K562 (cell line): Measurements from ENCODE around the gene TOM1L2. TPM values are rescaled to one million over a fixed set of nuclear protein-coding genes. Genes with fewer than 3 reads are reported as not detected.

ENCODE experiments used
- ATF1 ChIP-seq, 2 experiments: fragments of 450-650 bp in 1 of 2; IDR thresholded peaks; 2 replicates each; pipeline ENCODE4 v1.6.1; 2016; ENCODE audit warnings: missing compliant biosample characterization in 1 of 2, missing genetic modification characterization in 1 of 2
- BMI1 ChIP-seq: fragments of 150-350 bp; IDR thresholded peaks from 2 replicates; pipeline ENCODE4 v1.6.1; 2014; ENCODE audit warnings: low read length
- BRCA1 ChIP-seq, 2 experiments: fragments of 450-650 bp in 1 of 2; sonication (generic) in 1 of 2; formaldehyde crosslinking in 1 of 2; IDR thresholded peaks; 2 replicates each; pipeline versions ENCODE4 v1.5.0 to v1.6.1; 2017 to 2020; ENCODE audit warnings: mild to moderate bottlenecking in 1 of 2, missing genetic modification reagents in 1 of 2
- CBX1 ChIP-seq: sonication (generic); IDR thresholded peaks from 2 replicates; pipeline ENCODE4 v1.6.1; 2016; ENCODE audit warnings: antibody characterized with exemption, low read depth, mild to moderate bottlenecking
- CREB3L1 ChIP-seq: fragments of 450-650 bp; IDR thresholded peaks from 2 replicates; pipeline ENCODE4 v1.6.1; 2014; ENCODE audit warnings: low read depth, mild to moderate bottlenecking, moderate library complexity, borderline replicate concordance
- GTF2A2 ChIP-seq: IDR thresholded peaks from 2 replicates; pipeline ENCODE4 v1.6.1; 2016; ENCODE audit warnings: mild to moderate bottlenecking, missing genetic modification characterization, missing compliant biosample characterization
- HCFC1 ChIP-seq: IDR thresholded peaks from 2 replicates; pipeline ENCODE4 v1.6.1; 2012; ENCODE audit warnings: low read depth, low read length, improper control_type of control experiment
- JUND ChIP-seq, 2 experiments: IDR thresholded peaks; 2 replicates in 1 of 2; 3 replicates in 1 of 2; pipeline ENCODE4 v1.6.1; 2011; ENCODE audit warnings: borderline replicate concordance in 2 of 2, low read depth in 2 of 2, low read length in 2 of 2, improper control_type of control experiment in 1 of 2, missing biosample characterization in 1 of 2, missing genetic modification characterization in 1 of 2, missing genetic modification reagents in 1 of 2
- MAFG ChIP-seq: fragments of 450-650 bp; conservative IDR thresholded peaks from 2 replicates; pipeline ENCODE4 v1.6.1; 2016; ENCODE audit warnings: missing genetic modification characterization, missing compliant biosample characterization
- MEF2A ChIP-seq: IDR thresholded peaks from 2 replicates; pipeline ENCODE4 v1.6.1; 2011; ENCODE audit warnings: low read depth, mild to moderate bottlenecking, low read length, moderate library complexity; ENCODE audit not compliant: control insufficient read depth
- MEF2D ChIP-seq: conservative IDR thresholded peaks from 2 replicates; pipeline ENCODE4 v1.6.1; 2016; ENCODE audit warnings: low read depth, missing genetic modification characterization, missing compliant biosample characterization
- MLX ChIP-seq, 2 experiments: fragments of 450-650 bp in 1 of 2; sonication (generic) in 1 of 2; formaldehyde crosslinking; conservative IDR thresholded peaks; 2 replicates each; pipeline versions ENCODE4 v1.4.0 to v1.8.1; 2020 to 2022; ENCODE audit warnings: mild to moderate bottlenecking in 1 of 2, missing genetic modification reagents in 1 of 2
- NFE2 ChIP-seq: IDR thresholded peaks from 2 replicates; pipeline ENCODE4 v1.6.1; 2014; ENCODE audit warnings: antibody characterized with exemption, low read depth
- NFXL1 ChIP-seq: fragments of 450-650 bp; formaldehyde crosslinking; IDR thresholded peaks from 2 replicates; pipeline ENCODE4 v1.4.0; 2021; ENCODE audit warnings: mild to moderate bottlenecking
- NFYB ChIP-seq: IDR thresholded peaks from 2 replicates; pipeline ENCODE4 v1.6.1; 2011; ENCODE audit warnings: mild to moderate bottlenecking, moderate library complexity; ENCODE audit not compliant: insufficient read length; ENCODE audit errors: extremely low read depth
- PREB ChIP-seq: sonication (generic); formaldehyde crosslinking; IDR thresholded peaks from 2 replicates; pipeline ENCODE4 v1.8.1; 2023; ENCODE audit warnings: mild to moderate bottlenecking, missing genetic modification reagents
- PTRF ChIP-seq: fragments of 450-650 bp; IDR thresholded peaks from 2 replicates; pipeline ENCODE4 v1.6.1; 2016; ENCODE audit warnings: mild to moderate bottlenecking, missing genetic modification characterization, missing compliant biosample characterization
- RBFOX2 ChIP-seq: fragments of 200-400 bp; formaldehyde crosslinking; IDR thresholded peaks from 2 replicates; pipeline ENCODE4 v1.6.1; 2017; ENCODE audit warnings: low read depth, mild to moderate bottlenecking, low read length, moderate library complexity
- SIX5 ChIP-seq, 2 experiments: IDR thresholded peaks; 2 replicates each; pipeline ENCODE4 v1.6.1; 2011; ENCODE audit warnings: low read length in 2 of 2, borderline replicate concordance in 1 of 2, low read depth in 1 of 2, mild to moderate bottlenecking in 1 of 2, moderate library complexity in 1 of 2; ENCODE audit not compliant: insufficient read depth in 1 of 2
- SMARCE1 ChIP-seq: fragments of 450-650 bp; IDR thresholded peaks from 2 replicates; pipeline ENCODE4 v1.7.1; 2016; ENCODE audit warnings: mild to moderate bottlenecking
- TCF3 ChIP-seq: sonication (generic); formaldehyde crosslinking; IDR thresholded peaks from 2 replicates; pipeline ENCODE4 v1.4.0; 2020; ENCODE audit warnings: mild to moderate bottlenecking, missing genetic modification reagents
- TFAM ChIP-seq: fragments of 250-450 bp; sonication (Bioruptor Pico); conservative IDR thresholded peaks from 2 replicates; pipeline ENCODE4 v1.5.0; 2021; ENCODE audit warnings: mild to moderate bottlenecking, moderate library complexity
- ZEB2 ChIP-seq: fragments of 450-650 bp; IDR thresholded peaks from 2 replicates; pipeline ENCODE4 v1.6.1; 2016
- ZNF280A ChIP-seq: fragments of 450-650 bp; IDR thresholded peaks from 2 replicates; pipeline ENCODE4 v1.6.1; 2018; ENCODE audit warnings: mild to moderate bottlenecking, low read depth; ENCODE audit not compliant: partially characterized antibody
- ZNF589 ChIP-seq: fragments of 200-800 bp; sonication (Bioruptor generic); IDR thresholded peaks from 2 replicates; pipeline ENCODE4 v1.6.1; 2016; ENCODE audit warnings: low read depth, missing genetic modification characterization, missing compliant biosample characterization
- ZNF695 ChIP-seq: fragments of 450-650 bp; formaldehyde crosslinking; IDR thresholded peaks from 2 replicates; pipeline ENCODE4 v1.4.0; 2020; ENCODE audit warnings: mild to moderate bottlenecking, moderate library complexity
- polyA plus RNA-seq, 8 experiments: library from polyadenylated mRNA; depleted of rRNA in 4 of 8; stranded (reverse) in 5 of 8; unstranded in 3 of 8; fragments of >200 nt; fragmentation: Nextera tagmentation in 2 of 8; fragmentation: Illumina TruSeq in 1 of 8; extraction: Ambion mirVana in 2 of 8; extraction: Trizol in 1 of 8; gene quantifications; 2 replicates each; pipeline versions ENCODE4 v1.2.1 to v1.2.3, GENCODE V29; 2011 to 2014; ENCODE audit warnings: inconsistent platforms in 1 of 8, missing spikeins in 1 of 8
- total RNA-seq, 7 experiments: library from RNA; depleted of rRNA in 6 of 7; stranded (reverse); fragments of >200 nt in 6 of 7; fragmentation: Illumina TruSeq in 2 of 7; extraction: Trizol in 2 of 7; gene quantifications; 2 replicates each; pipeline versions ENCODE4 v1.2.1 to v1.2.3, GENCODE V29; 2011 to 2021; ENCODE audit warnings: low replicate concordance in 1 of 7

TOM1L2 gene
- total and polyA plus RNA-seq, 9 of the 15 experiments (the other 6 are each of a cell fraction or from before 2014, with no cell fraction given): 0.07 to 6.0 (median 2.5) TPM

GRCh38 chr17:17942846-17943245 is 29.4 kb downstream of the TOM1L2 start (continued):
- TF ChIP-seq PREB (CRISPR knock-in tag) (no peak), MEF2D (tag) (no peak), SIX5 (IDR thresholded peaks at IDR 0.05; ENCODE audit: borderline replicate concordance in 1 of 2, insufficient read depth in 1 of 2, low read depth in 1 of 2, low read length in 2 of 2) (no peak), RBFOX2 (no peak), BRCA1 (IDR thresholded peaks at IDR 0.05) (no peak), BRCA1 (CRISPR knock-in tag; IDR thresholded peaks at IDR 0.05) (no peak), NFYB (no peak), ZNF695 (CRISPR knock-in tag) (no peak), SMARCE1 (no peak), BMI1 (no peak), JUND (IDR thresholded peaks at IDR 0.05; ENCODE audit: borderline replicate concordance, low read depth, low read length) (peak; percentile 45; the same call in 1 of the 2 replicates), JUND (tag; IDR thresholded peaks at IDR 0.05; ENCODE audit: borderline replicate concordance, low read depth, low read length) (no peak), MEF2A (no peak), CBX1 (no peak), GTF2A2 (tag) (no peak), MLX (CRISPR knock-in tag; conservative IDR thresholded peaks at IDR 0.05) (no peak), NFE2 (peak; percentile 72), NFXL1 (CRISPR knock-in tag) (no peak), PTRF (tag) (no peak), CREB3L1 (no peak), ATF1 (CRISPR knock-in tag; IDR thresholded peaks at IDR 0.05) (no peak), ATF1 (tag; IDR thresholded peaks at IDR 0.05) (no peak), TFAM (no peak), HCFC1 (no peak), ZNF589 (CRISPR knock-in tag) (no peak), ZEB2 (no peak), MAFG (peak; percentile 51), TCF3 (CRISPR knock-in tag) (no peak), ZNF280A (no peak)
